CMK (cell line): ENCODE results near the gene SLFN5.
"Not testable (repeated sequence)": the region's sequence is repeated elsewhere in the genome, so short reads cannot be mapped to it uniquely, and the experiment has no call there.

ENCODE experiments used
- DNase-seq: peaks from one replicate; pipeline ENCODE4 v3.0.0-alpha.2; 2010; ENCODE audit warnings: low read depth

The SLFN5 gene

DNA sequence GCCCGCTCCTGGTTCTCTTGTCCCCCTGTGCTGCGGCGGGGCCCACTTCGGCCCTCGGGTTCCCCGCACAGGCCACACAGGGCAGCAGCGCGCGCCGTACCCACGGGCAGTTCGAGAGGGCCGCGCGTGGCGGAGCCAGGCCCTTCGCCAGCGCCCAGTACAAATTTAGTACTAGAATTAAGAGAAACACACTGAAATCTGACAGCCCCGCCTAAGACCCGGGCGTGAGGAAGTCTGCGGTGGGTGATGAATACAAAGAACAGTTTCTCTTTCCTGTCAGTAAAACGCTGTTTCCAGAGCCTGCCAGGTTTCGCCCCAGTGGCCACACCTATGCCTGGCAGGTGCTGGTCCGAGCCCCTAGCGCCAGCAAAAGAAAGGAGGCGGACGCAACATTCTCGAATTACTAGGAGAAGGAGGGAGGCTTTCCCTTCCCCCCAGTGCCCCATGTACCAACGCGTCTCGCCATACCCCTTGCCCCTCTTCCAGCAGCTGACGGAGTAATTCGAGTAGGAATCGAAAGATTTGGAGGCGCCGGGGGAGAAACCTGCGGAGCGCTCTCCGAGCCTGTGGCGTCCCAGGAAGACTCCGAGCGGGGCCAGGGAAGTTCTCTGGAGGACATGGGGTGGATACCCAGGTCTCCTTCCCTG lies 591 bp upstream of the SLFN5 start:
- DNase-seq, result no peak

DNA sequence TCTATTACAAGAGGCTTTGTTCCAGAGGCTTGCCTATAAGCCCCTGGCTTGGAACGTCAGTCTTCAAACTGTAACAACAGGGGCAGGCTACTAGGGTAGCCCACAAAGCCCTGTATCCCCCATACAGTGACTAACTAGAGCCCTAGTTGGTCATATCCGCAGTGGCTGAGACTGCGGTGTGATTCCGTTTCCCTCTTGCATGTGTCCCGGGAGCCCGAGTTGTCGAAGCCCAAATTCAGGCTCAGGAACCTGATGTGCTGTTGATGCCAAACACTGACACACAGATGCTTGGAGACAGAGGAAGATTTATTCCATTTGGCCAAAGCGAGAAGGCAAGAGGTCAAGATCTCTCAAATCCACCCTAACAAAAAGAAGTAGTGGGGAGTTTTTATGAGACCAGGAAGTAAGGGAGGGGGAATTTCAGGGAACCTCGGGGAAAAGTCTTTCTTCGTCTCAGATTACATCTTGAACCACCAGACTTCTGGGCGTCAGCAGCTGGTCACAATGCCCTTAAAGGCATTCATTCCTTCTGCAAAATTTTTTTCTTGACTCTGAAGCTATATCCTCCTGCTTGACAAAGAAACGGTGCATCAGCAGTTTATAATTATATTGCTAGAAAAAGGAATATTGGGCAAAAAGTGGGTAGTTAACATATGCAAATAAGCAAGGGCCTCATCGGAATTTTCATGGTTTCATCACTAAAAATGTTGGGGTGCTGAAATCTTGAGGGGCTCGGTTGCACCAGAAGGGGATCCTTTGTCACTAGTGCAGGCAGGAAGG lies 879 bp downstream of the SLFN5 start:
- no peak for DNase-seq

DNA sequence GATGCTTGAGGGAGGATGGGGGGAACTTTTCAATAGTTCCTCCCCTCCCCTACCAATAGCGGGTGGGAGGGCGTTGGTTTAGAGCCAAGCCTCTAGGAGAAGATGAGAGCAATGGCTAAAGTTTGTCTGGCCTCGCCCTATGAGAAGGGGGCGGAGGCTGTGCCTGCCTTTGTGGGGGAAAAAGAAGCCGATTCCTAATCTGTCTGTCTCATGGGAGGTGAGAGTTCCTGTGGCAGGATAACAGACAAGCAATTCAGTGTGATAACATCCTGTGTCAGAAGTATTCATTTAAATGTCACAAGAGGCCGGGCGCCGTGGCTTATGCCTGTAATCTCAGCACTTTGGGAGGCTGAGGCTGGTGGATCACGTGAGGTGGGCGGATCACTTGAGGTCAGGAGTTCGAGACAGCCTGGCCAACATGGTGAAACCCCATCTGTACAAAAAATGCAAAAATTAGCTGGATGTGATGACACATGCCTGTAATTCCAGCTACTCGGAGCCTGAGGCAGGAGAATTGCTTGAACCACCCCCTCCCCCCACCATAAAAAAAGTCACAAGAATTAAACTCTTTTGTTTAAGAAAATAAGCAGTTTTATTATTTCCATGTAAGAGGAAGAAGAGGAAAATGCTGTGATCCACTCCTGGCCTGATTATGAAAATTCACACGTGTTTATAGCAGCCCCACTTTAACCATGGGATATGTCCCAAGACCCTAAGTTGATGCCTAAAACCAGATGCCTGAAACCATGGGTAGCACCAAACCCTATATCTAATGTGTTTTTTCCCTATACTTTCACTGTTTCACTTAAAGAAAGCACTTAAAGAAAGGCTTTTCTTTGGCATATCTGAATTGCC lies 1.7 kb downstream of the SLFN5 start:
- peak; percentile 17 for DNase-seq

GRCh38 chr17:35245196-35245486 lies 2.3 kb downstream of the SLFN5 start:
- no peak for DNase-seq

- DNase-seq, result no peak
Measured at GRCh38 chr17:35252651-35253050, 9.8 kb downstream of the SLFN5 start.

- no peak for DNase-seq
Measured at GRCh38 chr17:35254107-35254773, 11.4 kb downstream of the SLFN5 start.

DNA sequence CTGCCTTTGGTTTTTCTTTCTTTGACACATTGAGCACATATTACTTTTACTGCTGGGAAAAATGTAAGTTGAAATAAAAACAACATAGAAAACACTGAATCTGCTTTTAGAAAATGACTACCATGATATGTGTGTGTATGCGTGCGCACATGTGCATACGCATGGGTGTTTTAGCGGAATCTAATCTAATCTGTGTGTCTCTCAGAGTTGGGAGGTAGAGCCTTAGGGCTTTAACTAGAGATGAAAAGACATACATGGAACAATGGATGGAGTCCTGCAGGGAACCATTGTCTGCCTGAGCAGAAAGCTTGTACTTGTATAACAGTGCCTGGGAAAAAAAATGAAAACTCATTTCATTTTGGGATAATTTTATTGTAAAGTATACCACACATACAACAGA lies 12.4 kb downstream of the SLFN5 start:
- no peak for DNase-seq

DNA sequence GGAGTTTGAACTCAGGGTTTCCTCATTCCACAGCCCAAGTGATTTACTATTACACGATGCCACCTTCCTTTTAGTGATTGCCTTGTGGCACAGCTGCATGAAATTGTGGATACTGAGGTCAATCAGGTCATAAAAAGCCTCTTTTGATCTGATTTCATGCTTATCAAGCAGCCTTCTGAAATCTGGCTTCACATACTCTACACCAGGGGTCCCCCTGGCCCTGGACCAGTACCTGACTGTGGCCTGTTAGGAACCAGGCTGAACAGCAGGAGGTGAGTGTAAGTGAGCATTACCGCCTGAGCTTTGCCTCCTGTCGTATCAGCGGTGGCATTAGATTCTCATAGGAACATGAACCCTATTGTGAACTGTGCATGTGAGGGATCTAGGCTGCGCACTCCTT lies 13.8 kb downstream of the SLFN5 start:
- no peak for DNase-seq

- DNase-seq, result no peak
Measured at GRCh38 chr17:35257208-35257659, 14.4 kb downstream of the SLFN5 start.

GRCh38 chr17:35259001-35259400 lies 16.1 kb downstream of the SLFN5 start:
- no peak for DNase-seq

DNA sequence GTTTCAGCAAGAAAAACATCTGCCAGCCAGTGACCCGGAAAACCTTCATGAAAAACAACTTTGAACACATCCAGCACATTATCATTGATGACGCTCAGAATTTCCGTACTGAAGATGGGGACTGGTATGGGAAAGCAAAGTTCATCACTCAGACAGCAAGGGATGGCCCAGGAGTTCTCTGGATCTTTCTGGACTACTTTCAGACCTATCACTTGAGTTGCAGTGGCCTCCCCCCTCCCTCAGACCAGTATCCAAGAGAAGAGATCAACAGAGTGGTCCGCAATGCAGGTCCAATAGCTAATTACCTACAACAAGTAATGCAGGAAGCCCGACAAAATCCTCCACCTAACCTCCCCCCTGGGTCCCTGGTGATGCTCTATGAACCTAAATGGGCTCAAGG lies 22.2 kb downstream of the SLFN5 start:
- no peak for DNase-seq

GRCh38 chr17:35265566-35266141 lies 22.8 kb downstream of the SLFN5 start:
- no peak for DNase-seq

GRCh38 chr17:35274167-35275066 lies 31.5 kb downstream of the SLFN5 start:
- not testable (repeated sequence) for DNase-seq

GRCh38 chr17:35278454-35278853 lies 35.6 kb downstream of the SLFN5 start:
- DNase-seq, result not testable (repeated sequence)

DNA sequence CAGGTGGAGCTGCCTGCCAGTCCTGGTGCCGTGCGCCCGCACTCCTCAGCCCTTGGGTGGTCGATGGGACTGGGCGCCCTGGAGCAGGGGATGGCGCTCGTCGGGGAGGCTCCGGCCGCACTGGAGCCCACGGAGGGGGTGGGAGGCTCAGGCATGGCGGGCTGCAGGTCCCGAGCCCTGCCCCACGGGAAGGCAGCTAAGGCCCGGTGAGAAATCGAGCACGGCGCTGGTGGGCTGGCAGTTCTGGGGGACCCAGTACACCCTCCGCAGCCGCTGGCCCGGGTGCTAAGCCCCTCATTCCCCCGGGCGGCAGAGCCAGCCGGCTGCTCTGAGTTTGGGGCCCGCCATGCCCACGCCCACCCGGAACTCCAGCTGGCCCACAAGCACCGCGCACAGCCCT lies 36.0 kb downstream of the SLFN5 start:
- DNase-seq, result not testable (repeated sequence)

- no peak for DNase-seq
Measured at GRCh38 chr17:35283767-35284166, 40.9 kb downstream of the SLFN5 start.

GRCh38 chr17:35284955-35285354 lies 42.1 kb downstream of the SLFN5 start:
- no peak for DNase-seq

DNA sequence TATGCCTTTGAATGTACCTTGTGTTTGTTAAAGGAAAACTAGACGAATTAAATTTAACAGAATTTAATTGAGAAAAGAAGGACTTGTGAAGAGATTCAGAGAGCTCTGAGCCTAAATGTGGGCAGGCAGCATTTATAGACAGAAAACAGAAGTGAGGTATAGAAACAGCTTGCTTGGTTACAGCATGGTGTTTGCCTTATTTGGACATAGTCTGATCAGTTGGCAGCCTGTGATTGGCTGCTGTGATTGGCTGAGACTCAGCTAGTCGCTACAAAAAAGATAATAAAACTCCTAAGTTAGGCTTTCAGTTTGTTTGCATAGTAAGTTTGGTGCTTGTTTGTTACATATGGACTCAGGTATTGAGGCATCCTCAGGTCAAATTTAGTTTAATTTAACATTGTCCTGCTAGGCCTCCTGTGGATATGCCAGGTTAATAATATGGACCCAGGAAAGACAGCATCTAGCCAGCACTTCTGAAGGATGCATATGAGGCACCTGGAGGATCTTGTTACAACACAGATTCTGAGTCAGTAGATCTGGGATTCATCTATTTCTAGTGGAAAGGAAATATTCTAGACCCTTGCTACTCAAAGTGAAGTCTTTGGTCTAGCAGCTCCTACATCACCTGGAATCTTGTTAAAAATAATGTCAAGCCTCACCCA lies 43.4 kb downstream of the SLFN5 start:
- no peak for DNase-seq

GRCh38 chr17:35287286-35287811 lies 44.5 kb downstream of the SLFN5 start:
- no peak for DNase-seq

DNA sequence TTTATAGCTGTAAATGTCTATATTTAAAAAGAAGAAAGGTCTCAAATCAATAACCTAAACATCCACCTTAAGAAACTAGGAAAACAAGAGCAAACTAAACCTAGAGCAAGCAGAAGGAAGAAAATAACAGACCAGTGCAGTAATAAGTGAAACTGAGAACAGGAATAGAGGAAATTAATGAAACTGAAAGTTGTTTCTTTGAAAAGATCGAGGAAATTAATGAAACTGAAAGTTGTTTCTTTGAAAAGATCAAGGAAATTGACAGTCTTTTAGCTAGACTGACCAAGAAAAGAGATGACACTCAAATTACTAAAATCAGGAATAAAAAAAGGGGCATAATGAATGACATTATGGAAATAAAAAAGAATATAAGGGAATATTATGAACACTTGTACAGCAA lies 46.4 kb downstream of the SLFN5 start:
- no peak for DNase-seq
